COLO668 (cell line): ENCODE data around the gene CCDC126.
A peak's percentile ranks its signal among the peaks of the same experiment; 100 is the strongest.
"Not testable (repeated sequence)": the region's sequence is repeated elsewhere in the genome, so short reads cannot be mapped to it uniquely, and the experiment has no call there.

Experiments
- DNase-seq: peaks from one replicate; lab custom pipeline; 2025; ENCODE audit not compliant: unreplicated experiment; lab: John Stamatoyannopoulos, UW

Gene CCDC126

DNA sequence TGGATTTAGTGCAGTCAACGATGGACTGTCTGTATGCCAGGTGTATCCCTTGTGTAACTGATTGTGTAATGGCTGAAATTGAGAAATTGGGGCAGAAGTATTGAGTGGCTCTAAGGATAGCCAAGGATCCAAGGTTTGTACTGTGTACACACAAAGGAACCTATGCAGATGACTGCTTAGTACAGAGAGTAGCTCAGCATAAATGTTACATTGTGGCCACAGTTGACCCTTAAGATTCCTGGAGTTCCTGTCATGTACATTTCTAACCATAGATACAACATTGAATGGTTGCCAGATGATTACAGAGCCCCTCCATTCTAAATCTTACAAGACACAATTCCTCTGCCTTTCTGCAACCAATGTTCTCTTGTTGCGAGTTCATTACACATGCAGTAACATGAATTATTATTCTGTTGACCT lies 25.3 kb downstream of the CCDC126 start:
- DNase-seq: no peak

DNA sequence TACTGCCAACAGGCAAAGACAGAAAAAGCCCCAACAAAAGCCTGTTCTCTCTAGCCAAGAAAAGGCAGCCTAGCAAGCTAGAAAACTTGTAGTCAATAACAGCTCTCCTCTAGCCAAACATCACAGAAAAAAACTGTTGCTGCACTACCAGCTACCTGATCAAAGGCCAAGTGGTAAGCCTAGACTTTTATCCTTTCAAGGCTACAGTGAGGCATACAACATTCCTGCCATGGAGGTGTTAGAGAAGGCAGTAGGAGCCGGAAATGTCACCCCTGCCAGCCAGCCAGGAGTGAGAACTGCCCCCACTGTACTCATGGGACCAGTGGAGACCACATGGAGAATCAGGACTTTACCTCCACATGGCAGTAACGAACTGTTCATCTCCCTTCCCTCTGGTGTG lies 31.2 kb downstream of the CCDC126 start:
- no peak for DNase-seq

DNA sequence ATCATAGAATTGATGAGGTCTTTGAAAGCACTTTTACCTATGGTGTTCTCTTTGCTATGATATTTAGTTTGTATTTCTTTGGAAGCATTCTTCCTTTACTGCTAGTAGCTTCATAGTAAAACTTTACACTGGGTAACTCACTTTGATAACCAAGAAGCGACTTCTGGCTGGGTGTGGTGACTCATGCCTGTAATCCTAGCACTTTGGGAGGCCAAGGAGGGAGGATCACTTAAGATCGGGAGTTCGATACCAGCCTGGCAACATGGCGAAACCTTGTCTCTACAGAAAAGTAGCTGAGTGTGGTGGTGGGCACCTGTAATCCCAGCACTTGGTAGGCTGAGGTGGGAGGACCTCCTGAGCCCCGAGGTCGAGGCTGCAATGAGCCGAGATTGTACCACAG lies 36.2 kb downstream of the CCDC126 start:
- no peak for DNase-seq

DNA sequence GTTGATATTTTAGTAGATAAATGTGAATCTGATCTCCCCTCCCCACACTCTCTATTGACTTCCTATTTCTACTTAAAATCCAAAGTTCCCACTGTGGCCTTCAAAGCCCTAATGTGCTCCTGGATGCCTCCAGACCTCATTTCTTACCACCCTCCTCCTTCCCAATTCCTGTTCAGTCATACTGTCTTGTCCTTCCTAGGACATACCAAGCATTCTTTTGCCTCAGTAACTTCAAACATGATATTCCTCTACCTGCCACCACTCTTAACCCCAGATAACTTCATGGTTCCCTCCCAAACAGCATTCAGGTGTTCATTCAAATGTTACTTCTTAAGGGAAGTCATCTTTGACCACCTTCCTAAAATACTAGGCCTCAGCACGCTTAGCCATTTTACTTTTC lies 48.6 kb downstream of the CCDC126 start:
- no peak for DNase-seq

DNA sequence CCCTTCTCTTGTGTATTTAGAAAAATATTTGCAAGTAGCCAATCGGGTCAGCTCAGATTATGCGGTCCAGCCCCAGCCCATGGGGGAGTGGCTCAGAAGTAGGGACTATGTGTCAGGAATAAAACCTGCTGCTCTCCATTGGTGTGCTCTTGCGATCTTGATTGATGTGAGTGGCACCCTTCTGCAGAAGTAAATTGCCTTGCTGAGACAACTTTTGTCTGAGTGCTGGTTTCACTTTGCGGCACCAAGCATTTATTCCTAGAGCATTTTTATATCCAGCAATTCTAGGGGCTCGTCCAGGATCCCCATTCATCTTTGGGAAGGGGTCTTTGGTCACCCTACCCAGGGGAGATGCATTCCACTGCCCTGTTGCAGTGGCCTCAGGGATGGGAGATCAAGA lies 56.8 kb downstream of the CCDC126 start:
- no peak for DNase-seq

GRCh38 chr7:23654508-23654907 lies 57.3 kb downstream of the CCDC126 start:
- peak; percentile 38 for DNase-seq

DNA sequence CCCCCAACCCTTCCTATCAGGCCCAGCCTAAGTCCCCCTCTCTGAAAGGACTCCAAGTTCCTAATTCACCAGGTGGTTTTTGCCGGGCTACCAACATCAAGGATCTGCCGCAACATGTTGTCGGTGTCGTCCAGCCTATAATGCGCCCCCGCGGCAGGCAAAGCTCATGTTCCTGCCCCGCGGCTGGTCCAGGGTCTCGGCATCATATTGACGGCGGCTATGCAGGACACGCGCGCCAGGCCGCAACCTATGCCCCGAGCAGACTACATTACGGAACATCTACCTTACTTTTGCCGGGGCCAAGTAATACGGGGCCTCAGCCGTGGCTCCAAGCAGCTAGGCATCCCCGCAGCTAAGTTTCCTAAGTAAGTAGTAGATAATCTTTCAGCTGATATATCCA lies 58.3 kb downstream of the CCDC126 start:
- DNase-seq: no peak

- DNase-seq: no peak
These were observed 61.7 kb downstream of the CCDC126 start for GRCh38 chr7:23658831-23659427.

DNA sequence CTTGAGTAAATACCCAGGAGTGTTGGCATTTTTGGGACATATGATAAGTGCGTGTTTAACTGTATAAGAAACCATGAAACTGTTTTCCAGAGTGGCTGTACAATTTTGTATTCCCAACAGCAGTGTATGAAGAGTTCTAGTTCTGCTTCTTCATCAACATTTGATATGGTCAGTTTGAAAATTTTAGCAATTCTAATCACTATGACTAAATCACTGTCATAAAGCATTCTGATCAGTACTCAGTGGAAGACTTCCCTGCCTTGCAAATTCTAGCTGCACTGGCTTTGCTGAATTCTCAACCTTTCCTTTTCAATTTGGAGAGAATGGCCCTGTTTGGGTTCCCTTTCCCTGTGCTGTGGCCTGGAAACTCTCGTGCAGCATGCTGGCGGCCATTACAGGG lies 64.2 kb downstream of the CCDC126 start:
- DNase-seq: no peak

GRCh38 chr7:23662124-23662983 lies 65.2 kb downstream of the CCDC126 start:
- DNase-seq: no peak

- DNase-seq: no peak
These were observed 65.8 kb downstream of the CCDC126 start for GRCh38 chr7:23662984-23663313.

DNA sequence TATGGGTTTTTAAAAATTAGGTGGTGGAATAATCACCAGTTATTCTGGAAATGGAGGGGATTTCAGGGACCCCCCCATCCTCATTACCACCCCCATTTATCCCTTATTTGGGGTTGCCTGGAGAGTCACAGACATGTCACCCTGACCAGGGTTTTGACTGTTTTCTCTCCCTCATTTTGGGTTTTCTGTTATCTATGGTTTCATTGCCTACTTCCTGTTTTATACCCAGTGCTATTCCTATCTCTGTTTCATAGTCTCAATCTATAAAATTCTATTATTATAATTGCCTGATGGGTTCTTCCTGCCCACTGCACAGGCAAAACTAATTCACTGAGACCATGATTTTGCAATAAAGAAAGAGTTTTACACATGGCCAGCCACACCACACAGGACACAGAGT lies 66.9 kb downstream of the CCDC126 start:
- no peak for DNase-seq

DNA sequence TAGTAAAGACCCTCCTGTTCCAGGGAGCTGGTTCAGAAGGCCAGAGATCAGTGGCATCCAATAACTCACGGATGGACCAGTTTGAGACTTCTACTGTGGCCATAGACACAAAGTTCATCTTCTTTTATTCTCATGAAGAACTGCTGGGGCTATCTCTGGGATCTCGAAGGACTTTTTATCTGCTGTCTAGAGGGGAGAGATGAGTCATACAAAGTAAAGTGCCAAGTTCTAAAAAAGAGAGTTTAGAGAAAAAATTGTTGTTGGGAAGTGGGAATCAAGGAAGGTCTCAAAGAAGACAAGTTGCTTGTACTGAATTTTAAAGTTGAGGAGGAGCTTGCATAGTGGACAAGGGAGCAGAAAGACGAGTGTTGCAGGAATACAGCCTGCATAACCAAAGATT lies 74.9 kb downstream of the CCDC126 start:
- no peak for DNase-seq

DNA sequence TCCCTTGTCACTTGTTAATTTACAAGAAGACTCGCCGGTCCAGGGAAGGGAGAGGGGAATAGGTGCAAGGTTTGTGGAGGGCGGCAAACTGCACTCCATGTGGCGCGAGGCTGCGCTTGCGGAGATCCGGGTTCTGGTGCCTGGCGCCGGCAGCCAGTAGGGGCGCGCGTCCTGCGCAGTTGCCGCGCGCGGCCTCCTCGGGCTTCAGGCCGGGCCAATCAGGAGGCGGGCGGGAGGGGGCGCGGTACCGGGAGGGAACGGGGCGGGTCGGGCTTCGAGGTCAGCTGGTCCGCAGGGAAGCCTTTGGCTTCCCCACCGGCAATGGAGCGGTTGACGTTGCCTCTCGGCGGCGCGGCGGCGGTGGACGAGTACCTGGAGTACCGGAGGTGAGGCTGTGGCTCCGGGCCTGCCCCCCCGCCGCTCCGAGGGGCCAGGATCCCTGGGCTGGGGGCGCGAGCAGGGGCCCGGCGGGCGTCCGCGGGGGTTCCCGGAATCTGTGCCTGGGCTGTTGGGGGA lies 82.8 kb downstream of the CCDC126 start, which contains the start of gene FAM221A:
FAM221A (plus strand) TSS at position 302 of the 516 bp plus-strand sequence; CDS start at position 322, 20 bp downstream.
- peak; percentile 98 for DNase-seq

- peak; percentile 96 for DNase-seq
These were observed 83.5 kb downstream of the CCDC126 start for GRCh38 chr7:23680414-23681405.

DNA sequence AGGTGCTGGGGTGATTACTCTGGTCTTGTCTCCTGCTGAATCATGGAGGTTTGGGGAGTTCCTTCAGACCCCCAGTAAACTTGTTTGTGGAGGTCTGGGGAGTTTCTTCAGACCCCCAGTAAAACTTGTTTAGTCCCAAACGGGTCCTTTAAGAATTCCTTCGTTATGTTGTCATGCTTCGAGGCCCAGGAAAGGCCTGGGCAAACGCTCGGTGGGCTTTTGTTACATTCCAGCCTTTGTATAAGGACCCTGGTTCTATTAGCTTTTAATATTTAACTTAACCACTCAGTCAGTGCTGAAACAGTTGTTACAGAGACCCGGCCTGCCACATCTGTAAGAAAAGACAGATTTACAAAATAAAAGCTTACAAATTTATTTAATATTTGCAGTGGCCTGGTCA lies 86.9 kb downstream of the CCDC126 start:
- DNase-seq: not testable (repeated sequence)

- no peak for DNase-seq
These were observed 88.5 kb downstream of the CCDC126 start for GRCh38 chr7:23685731-23686130.

GRCh38 chr7:23687011-23687410 lies 89.8 kb downstream of the CCDC126 start:
- DNase-seq: no peak

GRCh38 chr7:23689165-23689564 lies 92.0 kb downstream of the CCDC126 start:
- DNase-seq: no peak

DNA sequence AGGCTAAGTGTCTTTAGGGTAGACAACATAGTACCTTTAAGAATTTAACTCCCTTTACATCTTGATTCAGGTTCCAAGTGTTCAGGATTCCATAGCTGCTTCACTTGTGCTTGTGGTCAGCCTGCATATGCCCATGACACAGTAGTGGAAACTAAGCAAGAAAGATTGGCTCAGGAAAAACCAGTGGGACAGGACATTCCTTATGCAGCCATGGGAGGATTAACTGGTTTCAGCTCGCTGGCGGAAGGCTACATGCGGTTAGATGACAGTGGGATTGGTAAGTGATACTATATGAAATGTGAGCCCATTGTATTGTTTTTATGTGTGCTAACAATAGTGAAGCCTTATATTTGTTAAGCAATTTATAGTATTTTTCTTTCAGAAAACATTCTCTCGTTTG lies 94.1 kb downstream of the CCDC126 start:
- DNase-seq: peak; percentile 54

DNA sequence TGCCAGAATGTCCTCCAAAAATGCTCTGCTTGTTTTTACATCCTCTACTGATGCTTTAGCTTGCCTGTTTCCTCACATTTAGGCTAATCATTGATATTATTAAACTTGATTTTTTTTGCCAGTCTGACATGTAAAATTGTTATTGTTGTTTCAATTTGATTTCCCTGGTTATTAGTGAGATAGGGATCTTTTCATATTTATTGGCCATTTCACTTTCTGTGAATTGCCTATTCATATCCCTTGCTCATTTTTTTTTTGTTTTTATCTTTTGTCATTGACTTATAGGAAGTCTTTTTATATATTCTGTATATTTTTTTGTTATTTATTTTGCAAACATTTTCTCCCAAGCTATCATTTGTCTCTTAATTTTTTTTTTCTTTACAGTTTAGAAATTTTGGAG lies 96.0 kb downstream of the CCDC126 start:
- DNase-seq: no peak
